ENCODE measurements around the gene COG8.
A peak's percentile ranks its signal among the peaks of the same experiment; 100 is the strongest.
"Not testable (repeated sequence)": the region's sequence is repeated elsewhere in the genome, so short reads cannot be mapped to it uniquely, and the experiment has no call there.

COG8 gene, protein sequence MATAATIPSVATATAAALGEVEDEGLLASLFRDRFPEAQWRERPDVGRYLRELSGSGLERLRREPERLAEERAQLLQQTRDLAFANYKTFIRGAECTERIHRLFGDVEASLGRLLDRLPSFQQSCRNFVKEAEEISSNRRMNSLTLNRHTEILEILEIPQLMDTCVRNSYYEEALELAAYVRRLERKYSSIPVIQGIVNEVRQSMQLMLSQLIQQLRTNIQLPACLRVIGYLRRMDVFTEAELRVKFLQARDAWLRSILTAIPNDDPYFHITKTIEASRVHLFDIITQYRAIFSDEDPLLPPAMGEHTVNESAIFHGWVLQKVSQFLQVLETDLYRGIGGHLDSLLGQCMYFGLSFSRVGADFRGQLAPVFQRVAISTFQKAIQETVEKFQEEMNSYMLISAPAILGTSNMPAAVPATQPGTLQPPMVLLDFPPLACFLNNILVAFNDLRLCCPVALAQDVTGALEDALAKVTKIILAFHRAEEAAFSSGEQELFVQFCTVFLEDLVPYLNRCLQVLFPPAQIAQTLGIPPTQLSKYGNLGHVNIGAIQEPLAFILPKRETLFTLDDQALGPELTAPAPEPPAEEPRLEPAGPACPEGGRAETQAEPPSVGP

DNA sequence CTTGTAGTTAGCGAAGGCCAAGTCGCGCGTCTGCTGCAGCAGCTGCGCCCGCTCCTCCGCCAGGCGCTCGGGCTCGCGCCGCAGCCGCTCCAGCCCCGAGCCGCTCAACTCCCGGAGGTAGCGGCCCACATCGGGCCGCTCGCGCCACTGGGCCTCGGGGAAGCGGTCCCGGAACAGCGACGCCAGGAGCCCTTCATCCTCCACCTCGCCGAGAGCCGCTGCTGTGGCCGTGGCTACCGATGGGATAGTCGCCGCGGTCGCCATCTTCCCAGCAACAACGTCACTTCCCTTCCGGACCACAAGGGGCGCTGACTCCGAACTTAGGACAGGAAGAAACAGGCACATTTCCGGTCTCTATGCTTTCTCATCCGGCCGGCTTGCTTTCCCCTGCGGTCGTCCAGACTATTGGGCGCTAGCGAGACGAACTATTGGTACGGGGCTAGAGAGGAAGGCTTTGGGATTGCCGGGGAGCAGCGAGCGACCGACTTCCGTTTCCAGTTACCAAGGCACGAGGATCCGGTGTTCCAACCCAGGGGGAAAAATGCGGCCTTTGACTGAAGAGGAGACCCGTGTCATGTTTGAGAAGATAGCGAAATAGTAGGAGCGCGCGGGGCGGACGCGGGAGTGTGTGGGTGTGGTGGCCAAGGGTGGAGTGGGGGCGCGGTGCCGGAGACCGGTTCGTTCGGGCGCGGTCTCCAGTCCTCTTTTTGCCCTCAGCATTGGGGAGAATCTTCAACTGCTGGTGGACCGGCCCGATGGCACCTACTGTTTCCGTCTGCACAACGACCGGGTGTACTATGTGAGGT, at the start of gene COG8, which contains the start of gene NIP7:
Gene COG8, minus strand, starts transcription at position 276 of the 806 bp plus-strand sequence. Its CDS starts 12 bp downstream, at position 264.
Gene NIP7, plus strand, starts transcription at position 484 of the 806 bp plus-strand sequence. Its CDS starts 58 bp downstream, at position 542.
- DNase-seq (ENCODE audit: low read depth, low spot score): peak; percentile 93

DNA sequence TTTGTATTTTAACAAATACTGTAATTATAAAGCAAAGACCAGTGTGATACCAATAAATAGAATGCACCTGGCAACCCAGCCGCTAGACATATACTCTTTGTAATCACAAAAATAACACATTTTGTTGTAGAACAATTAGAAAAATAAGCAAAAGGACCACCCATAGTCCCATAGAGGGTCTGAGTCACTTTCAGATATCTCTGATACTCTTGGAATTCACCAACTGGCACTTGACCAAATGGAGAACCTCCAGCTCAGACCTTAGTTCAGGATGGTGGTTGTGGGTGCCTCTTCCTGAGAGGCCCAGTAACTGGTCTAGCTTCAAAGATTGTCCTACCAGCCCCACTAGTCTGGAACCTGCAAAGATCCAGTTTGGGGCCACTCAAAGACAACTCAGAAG, 47.2 kb upstream of the COG8 start:
- DNase-seq (ENCODE audit: low read depth, low spot score): no peak

DNA sequence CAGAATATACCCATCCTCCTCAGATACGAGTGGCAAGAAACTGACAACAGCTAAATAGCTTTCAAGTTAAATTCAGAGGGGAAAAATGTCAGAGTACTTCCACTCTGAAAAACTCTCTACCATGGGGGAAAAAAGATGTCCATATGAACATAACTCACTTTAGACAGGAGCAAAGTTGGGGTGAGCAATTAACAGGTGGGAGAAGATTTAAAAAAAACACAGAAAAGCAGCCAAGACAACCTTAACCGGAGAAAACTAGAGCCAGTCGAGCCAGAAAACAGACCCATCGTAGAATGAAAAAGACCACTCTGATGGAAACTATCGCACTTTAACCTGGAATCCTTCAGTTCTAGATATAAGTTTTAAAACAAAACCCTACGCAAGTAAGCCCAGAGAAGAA, 45.6 kb upstream of the COG8 start:
- no peak for DNase-seq (ENCODE audit: low read depth, low spot score)

- no peak for DNase-seq (ENCODE audit: low read depth, low spot score)
Observed at GRCh38 chr16:69382421-69382820, 43.1 kb upstream of the COG8 start.

DNA sequence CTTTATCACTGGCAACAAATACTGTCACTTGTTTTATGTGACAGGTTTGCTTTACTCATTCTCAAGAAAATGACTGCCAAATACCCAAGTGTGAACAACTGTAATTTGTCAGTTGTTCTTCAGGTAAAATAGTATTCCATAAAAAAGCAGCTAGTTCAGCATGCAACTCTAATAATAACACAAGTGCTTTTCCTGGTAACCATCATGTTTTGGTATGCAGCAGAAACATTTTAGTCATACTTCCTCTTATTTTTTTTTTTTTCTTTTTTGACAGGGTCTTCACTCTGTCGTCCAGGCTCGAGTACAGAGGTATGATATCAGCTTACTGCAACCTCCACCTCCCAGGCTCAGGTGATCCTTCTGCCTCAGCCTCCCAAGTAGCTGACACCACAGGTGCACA, 41.9 kb upstream of the COG8 start:
- no peak for DNase-seq (ENCODE audit: low read depth, low spot score)

GRCh38 chr16:69378760-69379159, 39.4 kb upstream of the COG8 start:
- no peak for DNase-seq (ENCODE audit: low read depth, low spot score)

- DNase-seq (ENCODE audit: low read depth, low spot score): no peak
Observed at GRCh38 chr16:69378036-69378435, 38.7 kb upstream of the COG8 start.

GRCh38 chr16:69376393-69377059, 37.2 kb upstream of the COG8 start:
- DNase-seq (ENCODE audit: low read depth, low spot score): no peak

GRCh38 chr16:69373019-69373418, 33.7 kb upstream of the COG8 start:
- DNase-seq (ENCODE audit: low read depth, low spot score): no peak

DNA sequence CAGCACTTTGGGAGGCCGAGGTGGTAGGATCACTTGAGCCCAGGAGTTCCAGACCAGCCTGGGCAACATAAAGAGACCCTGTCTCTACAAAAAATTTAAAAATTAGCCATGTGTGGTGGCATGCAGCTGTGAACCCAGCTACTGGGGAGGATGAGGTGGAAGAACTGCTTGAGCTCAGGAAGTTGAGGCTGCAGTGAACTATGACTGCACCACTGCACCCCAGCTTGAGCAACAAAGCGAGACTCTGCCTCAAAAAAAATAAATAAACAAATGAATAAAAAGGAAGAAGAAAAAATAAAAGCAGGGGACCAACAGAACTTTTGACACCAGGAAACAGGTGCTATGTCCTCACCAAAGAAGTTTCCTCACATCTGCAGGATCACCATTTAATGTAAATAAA, 32.2 kb upstream of the COG8 start:
- no peak for DNase-seq (ENCODE audit: low read depth, low spot score)

GRCh38 chr16:69368866-69369265, 29.5 kb upstream of the COG8 start:
- no peak for DNase-seq (ENCODE audit: low read depth, low spot score)

- DNase-seq (ENCODE audit: low read depth, low spot score): no peak
Observed at GRCh38 chr16:69367980-69368379, 28.6 kb upstream of the COG8 start.

- no peak for DNase-seq (ENCODE audit: low read depth, low spot score)
Observed at GRCh38 chr16:69366431-69366830, 27.1 kb upstream of the COG8 start.

DNA sequence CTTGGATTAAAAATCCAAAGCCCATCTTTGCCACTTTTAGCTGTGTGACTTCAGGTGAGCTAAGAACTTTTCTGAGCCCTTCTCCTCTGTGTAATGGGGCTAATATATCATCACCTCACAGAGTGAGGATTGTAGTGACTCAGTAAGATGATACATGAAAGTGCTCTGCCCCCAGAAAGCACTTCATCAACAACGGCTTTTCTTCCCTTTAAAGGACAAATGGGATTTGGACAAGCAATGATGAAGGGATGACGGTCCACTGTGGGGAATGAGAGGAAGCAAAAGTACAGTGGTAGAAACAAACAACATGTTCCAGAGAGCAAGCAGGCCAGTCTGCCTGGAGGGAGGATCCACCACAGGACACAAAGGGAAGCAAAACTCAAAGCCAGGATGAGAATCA, 26.5 kb upstream of the COG8 start:
- no peak for DNase-seq (ENCODE audit: low read depth, low spot score)

- DNase-seq (ENCODE audit: low read depth, low spot score): no peak
Observed at GRCh38 chr16:69364088-69364487, 24.7 kb upstream of the COG8 start.

DNA sequence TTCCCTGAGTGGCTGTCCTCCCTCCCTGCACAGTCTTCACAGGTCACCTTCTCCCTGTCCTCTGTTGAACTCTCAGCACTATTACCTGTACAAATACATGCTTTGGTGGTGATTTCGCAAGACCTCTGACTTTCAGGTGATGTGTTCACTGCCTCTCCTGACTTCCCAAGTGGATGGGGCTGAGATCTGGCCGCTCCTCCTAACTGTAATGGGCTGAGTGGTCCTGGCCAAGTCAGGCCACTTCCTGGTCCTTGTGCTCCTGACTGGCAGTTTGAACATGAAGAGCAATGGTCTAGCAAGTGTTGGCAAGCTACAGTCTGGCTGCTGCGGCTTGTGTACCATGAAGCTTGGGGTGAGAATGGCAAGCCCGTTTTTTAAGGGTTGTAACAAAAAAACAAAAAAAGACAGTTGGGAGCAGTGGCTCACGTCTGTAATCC, 23.9 kb upstream of the COG8 start:
- no peak for DNase-seq (ENCODE audit: low read depth, low spot score)

DNA sequence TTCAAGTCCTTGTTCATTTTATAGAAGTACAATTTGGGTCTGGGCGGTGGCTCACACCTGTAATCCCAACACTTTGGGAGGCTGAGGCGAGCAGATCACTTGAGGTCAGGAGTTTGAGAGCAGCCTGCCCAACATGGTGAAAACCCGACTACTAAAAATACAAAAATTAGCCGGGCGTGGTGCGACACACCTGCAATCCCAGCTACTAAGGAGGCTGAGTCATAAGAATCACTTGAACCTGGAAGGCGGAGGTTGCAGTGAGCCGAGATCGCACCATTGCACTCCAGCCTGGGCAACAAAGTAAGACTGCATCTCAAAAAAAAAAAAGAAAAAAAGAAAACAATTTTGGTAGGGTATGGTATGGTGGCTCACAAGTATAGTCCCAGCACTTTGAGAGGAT, 20.7 kb upstream of the COG8 start:
- DNase-seq (ENCODE audit: low read depth, low spot score): not testable (repeated sequence)

- no peak for DNase-seq (ENCODE audit: low read depth, low spot score)
Observed at GRCh38 chr16:69351309-69352027, 12.1 kb upstream of the COG8 start, which contains the start of gene TMED6. TSS of gene TMED6 (minus strand) at chr16:69351786. CDS start at chr16:69351753, 33 bp downstream.

DNA sequence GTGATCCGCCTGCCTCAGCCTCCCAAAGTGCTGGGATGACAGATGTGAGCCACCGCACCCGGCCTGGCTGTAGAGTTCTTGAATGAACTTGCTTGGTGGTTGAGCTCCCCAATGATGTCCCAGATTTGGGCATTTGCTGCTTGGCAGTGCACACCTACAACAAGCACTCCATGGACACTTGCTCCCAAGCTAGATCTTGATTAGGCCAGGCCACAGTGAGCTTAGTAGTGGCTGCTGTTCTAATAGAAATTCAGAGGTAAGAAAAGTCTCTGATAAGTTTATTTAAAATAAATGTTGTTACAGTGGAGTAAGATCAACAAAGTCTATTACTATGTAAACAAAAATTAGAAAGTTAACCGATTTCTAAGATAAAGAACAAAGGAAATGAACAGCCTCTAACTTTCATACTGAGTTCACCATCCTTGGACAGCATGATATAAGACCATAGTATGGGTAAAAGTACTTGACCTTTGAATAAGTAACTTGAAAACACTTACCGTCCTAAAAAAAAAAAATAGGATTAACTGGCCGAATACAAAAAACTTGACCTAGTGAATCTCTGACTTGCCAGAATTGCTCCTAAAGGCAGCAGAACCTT, 11.3 kb upstream of the COG8 start:
- DNase-seq (ENCODE audit: low read depth, low spot score): no peak

- no peak for DNase-seq (ENCODE audit: low read depth, low spot score)
Observed at GRCh38 chr16:69349536-69349935, 10.2 kb upstream of the COG8 start.
